ENCODE measurements around the gene SRR. TPM values are rescaled to one million over a fixed set of nuclear protein-coding genes. Genes with fewer than 3 reads are reported as not detected.

The SRR gene
- total RNA-seq, 1 donor from 2014 or later, result 14.4 TPM

GRCh38 chr17:2282297-2282873, 21.4 kb upstream of the SRR start:
- Mint-ChIP-seq H3K36me3 (peaks cover 13% of the 10 kb centered on the region), H3K4me3 (no peak overlapping the region), H3K27ac (no peak overlapping the region), H3K9me3 (no peaks in the 10 kb centered on the region), H3K27me3 (no peaks in the 10 kb centered on the region), H3K4me1 (ENCODE audit: unreplicated experiment) (no peaks in the 10 kb centered on the region)
- DNase-seq (ENCODE audit: extremely low spot score, unreplicated experiment), result no peak
- TF ChIP-seq, protein P1, sequence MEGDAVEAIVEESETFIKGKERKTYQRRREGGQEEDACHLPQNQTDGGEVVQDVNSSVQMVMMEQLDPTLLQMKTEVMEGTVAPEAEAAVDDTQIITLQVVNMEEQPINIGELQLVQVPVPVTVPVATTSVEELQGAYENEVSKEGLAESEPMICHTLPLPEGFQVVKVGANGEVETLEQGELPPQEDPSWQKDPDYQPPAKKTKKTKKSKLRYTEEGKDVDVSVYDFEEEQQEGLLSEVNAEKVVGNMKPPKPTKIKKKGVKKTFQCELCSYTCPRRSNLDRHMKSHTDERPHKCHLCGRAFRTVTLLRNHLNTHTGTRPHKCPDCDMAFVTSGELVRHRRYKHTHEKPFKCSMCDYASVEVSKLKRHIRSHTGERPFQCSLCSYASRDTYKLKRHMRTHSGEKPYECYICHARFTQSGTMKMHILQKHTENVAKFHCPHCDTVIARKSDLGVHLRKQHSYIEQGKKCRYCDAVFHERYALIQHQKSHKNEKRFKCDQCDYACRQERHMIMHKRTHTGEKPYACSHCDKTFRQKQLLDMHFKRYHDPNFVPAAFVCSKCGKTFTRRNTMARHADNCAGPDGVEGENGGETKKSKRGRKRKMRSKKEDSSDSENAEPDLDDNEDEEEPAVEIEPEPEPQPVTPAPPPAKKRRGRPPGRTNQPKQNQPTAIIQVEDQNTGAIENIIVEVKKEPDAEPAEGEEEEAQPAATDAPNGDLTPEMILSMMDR (conservative IDR thresholded peaks at IDR 0.05), result peak; percentile 79

GRCh38 chr17:2283302-2283701, 20.4 kb upstream of the SRR start:
- Mint-ChIP-seq H3K4me1 (ENCODE audit: unreplicated experiment) (no peaks in the 10 kb centered on the region), H3K27ac (no peak overlapping the region), H3K4me3 (no peak overlapping the region), H3K27me3 (no peaks in the 10 kb centered on the region), H3K9me3 (no peaks in the 10 kb centered on the region), H3K36me3 (peaks cover 19% of the 10 kb centered on the region)
- DNase-seq (ENCODE audit: extremely low spot score, unreplicated experiment), result no peak
- TF ChIP-seq, protein P1 (conservative IDR thresholded peaks at IDR 0.05), result no peak

GRCh38 chr17:2289878-2290478, 13.8 kb upstream of the SRR start:
- peaks cover 34% of the 10 kb centered on the region for H3K36me3 Mint-ChIP-seq

GRCh38 chr17:2292100-2292499, 11.7 kb upstream of the SRR start:
- H3K4me3 Mint-ChIP-seq, result no peak overlapping the region
- TF ChIP-seq, protein P1 (conservative IDR thresholded peaks at IDR 0.05), result no peak
- H3K27me3 Mint-ChIP-seq, result no peaks in the 10 kb centered on the region
- peaks cover 11% of the 10 kb centered on the region for H3K4me1 Mint-ChIP-seq (ENCODE audit: unreplicated experiment)
- H3K36me3 Mint-ChIP-seq, result peaks cover 46% of the 10 kb centered on the region
- H3K9me3 Mint-ChIP-seq, result no peaks in the 10 kb centered on the region
- DNase-seq (ENCODE audit: extremely low spot score, unreplicated experiment), result no peak
- no peak overlapping the region for H3K27ac Mint-ChIP-seq

More at GRCh38 chr17:2289878-2290478, 13.8 kb upstream of the SRR start:
- H3K27ac Mint-ChIP-seq, result no peak overlapping the region
- H3K4me1 Mint-ChIP-seq (ENCODE audit: unreplicated experiment), result no peaks in the 10 kb centered on the region
- H3K27me3 Mint-ChIP-seq, result no peaks in the 10 kb centered on the region
- H3K4me3 Mint-ChIP-seq, result no peak overlapping the region
- TF ChIP-seq, protein P1 (conservative IDR thresholded peaks at IDR 0.05), result no peak
- no peaks in the 10 kb centered on the region for H3K9me3 Mint-ChIP-seq
- no peak for DNase-seq (ENCODE audit: extremely low spot score, unreplicated experiment)

DNA sequence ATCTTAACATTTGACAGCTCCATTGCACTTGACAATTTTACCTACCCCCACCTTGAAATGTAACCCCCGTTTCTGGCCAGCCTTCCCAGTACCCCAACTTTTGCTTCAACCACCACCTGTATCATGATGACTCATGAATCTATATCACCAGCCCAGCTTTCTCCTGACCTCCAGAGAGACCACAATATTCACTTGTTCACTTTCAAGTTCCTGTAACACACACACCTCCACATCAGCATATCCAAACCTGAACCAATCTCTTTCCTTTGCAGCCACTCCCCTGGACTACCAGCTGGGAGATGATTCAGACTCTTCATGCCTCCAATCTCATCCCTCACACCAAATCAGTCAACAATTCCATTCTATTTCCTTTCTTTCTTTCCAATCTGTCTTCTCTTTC, 8.2 kb upstream of the SRR start:
- DNase-seq (ENCODE audit: extremely low spot score, unreplicated experiment), result no peak
- Mint-ChIP-seq H3K4me3 (no peak overlapping the region), H3K9me3 (no peaks in the 10 kb centered on the region), H3K4me1 (ENCODE audit: unreplicated experiment) (peaks cover 11% of the 10 kb centered on the region), H3K27me3 (no peaks in the 10 kb centered on the region), H3K27ac (peak overlapping the region; percentile 35), H3K36me3 (peaks cover 53% of the 10 kb centered on the region)
- TF ChIP-seq, protein P1 (conservative IDR thresholded peaks at IDR 0.05), result no peak
